MM.1S (cell line): ENCODE results near the gene DIPK1B.

Source experiments
- EZH2 ChIP-seq: fragments of 300-600 bp; sonication (generic); optimal IDR thresholded peaks from 2 replicates; pipeline ENCODE3; 2017; ENCODE audit warnings: low read depth, mild to moderate bottlenecking, antibody characterized with exemption, low read length, mixed read lengths
- EZH2phosphoT487 ChIP-seq: fragments of 300-600 bp; sonication (generic); IDR thresholded peaks from 2 replicates; pipeline ENCODE4 v1.6.1; 2018; ENCODE audit warnings: antibody characterized with exemption, low read length
- TF ChIP-seq, protein P1 (sequence below): fragments of 300-600 bp; sonication (generic); IDR thresholded peaks from 2 replicates; pipeline ENCODE4 v1.5.1; 2016; ENCODE audit warnings: antibody characterized with exemption, low read length, mixed read lengths

DNA sequence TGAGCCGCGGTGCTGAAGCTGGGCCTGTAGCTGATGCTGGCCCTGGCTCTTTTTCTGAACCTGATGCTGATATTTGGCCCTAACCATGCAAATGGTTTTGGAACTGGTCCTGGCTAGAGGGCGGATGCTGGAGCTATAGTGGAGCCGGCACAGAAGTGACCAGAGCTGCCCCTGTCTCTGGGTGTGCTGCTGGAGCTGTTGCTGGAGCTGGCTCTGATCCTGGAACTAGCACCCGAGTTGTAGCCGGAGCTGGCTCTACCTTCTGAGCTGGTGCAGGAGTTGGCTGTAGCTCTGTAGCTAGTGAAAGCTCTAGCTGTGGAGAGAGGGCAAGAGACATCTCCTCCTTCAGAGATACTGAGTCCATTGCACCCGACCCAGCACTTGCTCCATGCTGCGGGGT lies 17.6 kb downstream of the DIPK1B start:
- TF ChIP-seq, protein P1, sequence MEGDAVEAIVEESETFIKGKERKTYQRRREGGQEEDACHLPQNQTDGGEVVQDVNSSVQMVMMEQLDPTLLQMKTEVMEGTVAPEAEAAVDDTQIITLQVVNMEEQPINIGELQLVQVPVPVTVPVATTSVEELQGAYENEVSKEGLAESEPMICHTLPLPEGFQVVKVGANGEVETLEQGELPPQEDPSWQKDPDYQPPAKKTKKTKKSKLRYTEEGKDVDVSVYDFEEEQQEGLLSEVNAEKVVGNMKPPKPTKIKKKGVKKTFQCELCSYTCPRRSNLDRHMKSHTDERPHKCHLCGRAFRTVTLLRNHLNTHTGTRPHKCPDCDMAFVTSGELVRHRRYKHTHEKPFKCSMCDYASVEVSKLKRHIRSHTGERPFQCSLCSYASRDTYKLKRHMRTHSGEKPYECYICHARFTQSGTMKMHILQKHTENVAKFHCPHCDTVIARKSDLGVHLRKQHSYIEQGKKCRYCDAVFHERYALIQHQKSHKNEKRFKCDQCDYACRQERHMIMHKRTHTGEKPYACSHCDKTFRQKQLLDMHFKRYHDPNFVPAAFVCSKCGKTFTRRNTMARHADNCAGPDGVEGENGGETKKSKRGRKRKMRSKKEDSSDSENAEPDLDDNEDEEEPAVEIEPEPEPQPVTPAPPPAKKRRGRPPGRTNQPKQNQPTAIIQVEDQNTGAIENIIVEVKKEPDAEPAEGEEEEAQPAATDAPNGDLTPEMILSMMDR, result no peak
- TF ChIP-seq EZH2phosphoT487 (no peak), EZH2 (no peak)
